ENCODE results near the gene PDE3A.

DNA sequence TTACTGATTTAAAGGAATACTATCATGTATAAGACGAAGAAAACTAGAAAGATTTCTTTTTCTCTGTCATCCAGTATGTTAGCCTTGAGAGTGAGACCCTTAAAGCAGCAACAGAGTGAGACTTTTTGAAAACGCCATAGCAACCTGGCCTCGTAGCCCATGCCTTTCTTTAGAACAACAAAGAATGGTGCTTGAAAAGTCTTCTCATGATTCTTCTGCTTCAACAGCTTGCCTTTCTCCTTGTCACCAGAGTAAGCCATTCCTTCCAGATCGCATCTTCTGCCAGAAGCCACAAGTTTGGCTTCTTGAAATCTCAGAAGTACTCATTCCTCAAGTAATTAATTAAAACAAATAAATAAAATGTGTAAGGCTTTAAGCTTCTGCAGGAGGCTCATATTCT is 109.3 kb downstream of the PDE3A start:
- TF ChIP-seq, protein P1, sequence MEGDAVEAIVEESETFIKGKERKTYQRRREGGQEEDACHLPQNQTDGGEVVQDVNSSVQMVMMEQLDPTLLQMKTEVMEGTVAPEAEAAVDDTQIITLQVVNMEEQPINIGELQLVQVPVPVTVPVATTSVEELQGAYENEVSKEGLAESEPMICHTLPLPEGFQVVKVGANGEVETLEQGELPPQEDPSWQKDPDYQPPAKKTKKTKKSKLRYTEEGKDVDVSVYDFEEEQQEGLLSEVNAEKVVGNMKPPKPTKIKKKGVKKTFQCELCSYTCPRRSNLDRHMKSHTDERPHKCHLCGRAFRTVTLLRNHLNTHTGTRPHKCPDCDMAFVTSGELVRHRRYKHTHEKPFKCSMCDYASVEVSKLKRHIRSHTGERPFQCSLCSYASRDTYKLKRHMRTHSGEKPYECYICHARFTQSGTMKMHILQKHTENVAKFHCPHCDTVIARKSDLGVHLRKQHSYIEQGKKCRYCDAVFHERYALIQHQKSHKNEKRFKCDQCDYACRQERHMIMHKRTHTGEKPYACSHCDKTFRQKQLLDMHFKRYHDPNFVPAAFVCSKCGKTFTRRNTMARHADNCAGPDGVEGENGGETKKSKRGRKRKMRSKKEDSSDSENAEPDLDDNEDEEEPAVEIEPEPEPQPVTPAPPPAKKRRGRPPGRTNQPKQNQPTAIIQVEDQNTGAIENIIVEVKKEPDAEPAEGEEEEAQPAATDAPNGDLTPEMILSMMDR (conservative IDR thresholded peaks at IDR 0.05; ENCODE audit: low read length) = no peak
- TF ChIP-seq EZH2phosphoT487 (IDR thresholded peaks at IDR 0.05; ENCODE audit: borderline replicate concordance, low read depth, low read length) = no peak
